Testis (tissue), 3 donors: ENCODE measurements around the gene IDI2. TPM values are rescaled to one million over a fixed set of nuclear protein-coding genes. Genes with fewer than 3 reads are reported as not detected.

Experiments
- DNase-seq: peaks from one replicate; pipeline ENCODE4 v3.0.0-alpha.2; 2019
- H3K27ac ChIP-seq, 2 donors: fragments of 200-600 bp; sonication (generic); one replicate each; pipeline ENCODE4 v1.5.1; 2019
- H3K27me3 ChIP-seq: fragments of 200-600 bp; sonication (generic); one replicate; pipeline ENCODE4 v1.5.1; 2019
- H3K36me3 ChIP-seq: fragments of 200-600 bp; sonication (generic); one replicate; pipeline ENCODE4 v1.5.1; 2017; ENCODE audit warnings: low read depth; ENCODE audit errors: missing control alignments
- H3K4me1 ChIP-seq: fragments of 200-600 bp; sonication (generic); one replicate; pipeline ENCODE4 v1.5.1; 2019
- H3K4me3 ChIP-seq, 2 donors: fragments of 200-600 bp; sonication (generic); one replicate each; pipeline ENCODE4 v1.5.1; 2017 to 2019
- H3K9me3 ChIP-seq: fragments of 200-600 bp; sonication (generic); one replicate; pipeline ENCODE4 v1.5.1; 2017
- POLR2A ChIP-seq: fragments of 450-650 bp; IDR thresholded peaks from one replicate; pipeline ENCODE4 v1.6.1; 2017; ENCODE audit warnings: antibody characterized with exemption, mild to moderate bottlenecking, moderate library complexity
- WGBS, 2 donors: methylation state at CpG; one replicate each; pipeline ENCODE4 v1.1.5; 2018; 5-methylcytosine and 5-hydroxymethylcytosine counted together
- intact Hi-C: fragments of 100-400 bp; cut with DNase I; formaldehyde crosslinking; loops from one replicate; pipeline ENCODE4 v1.15.1; 2023; ENCODE audit warnings: low total_unique reads
- polyA plus RNA-seq: library from polyadenylated mRNA; stranded (reverse); fragments of 350-450 nt; fragmentation: Illumina TruSeq; extraction: RNeasy Lipid Tissue Mini Kit (QIAGEN cat#74804); gene quantifications from one replicate; pipeline ENCODE4 v1.2.3, GENCODE V29; 2014; ENCODE audit warnings: low read depth, low replicate concordance; ENCODE audit not compliant: insufficient read depth
- total RNA-seq, 2 donors: library from RNA; depleted of rRNA; stranded (reverse); fragments of >200 nt; gene quantifications; one replicate each; pipeline ENCODE4 v1.2.3, GENCODE V29; 2016
- TF ChIP-seq, protein P1 (sequence below), 3 experiments: fragments of 450-650 bp in 2 of 3; fragments of 200-600 bp in 1 of 3; sonication (generic) in 1 of 3; IDR thresholded peaks; one replicate each; pipeline ENCODE4 v1.5.1; 2016 to 2019; ENCODE audit warnings: antibody characterized with exemption in 3 of 3, mild to moderate bottlenecking in 2 of 3, moderate library complexity in 1 of 3

Gene IDI2
- total and polyA plus RNA-seq, 3 donors from 2014 or later = 0.79 to 1.1 TPM; not detected in 1

DNA sequence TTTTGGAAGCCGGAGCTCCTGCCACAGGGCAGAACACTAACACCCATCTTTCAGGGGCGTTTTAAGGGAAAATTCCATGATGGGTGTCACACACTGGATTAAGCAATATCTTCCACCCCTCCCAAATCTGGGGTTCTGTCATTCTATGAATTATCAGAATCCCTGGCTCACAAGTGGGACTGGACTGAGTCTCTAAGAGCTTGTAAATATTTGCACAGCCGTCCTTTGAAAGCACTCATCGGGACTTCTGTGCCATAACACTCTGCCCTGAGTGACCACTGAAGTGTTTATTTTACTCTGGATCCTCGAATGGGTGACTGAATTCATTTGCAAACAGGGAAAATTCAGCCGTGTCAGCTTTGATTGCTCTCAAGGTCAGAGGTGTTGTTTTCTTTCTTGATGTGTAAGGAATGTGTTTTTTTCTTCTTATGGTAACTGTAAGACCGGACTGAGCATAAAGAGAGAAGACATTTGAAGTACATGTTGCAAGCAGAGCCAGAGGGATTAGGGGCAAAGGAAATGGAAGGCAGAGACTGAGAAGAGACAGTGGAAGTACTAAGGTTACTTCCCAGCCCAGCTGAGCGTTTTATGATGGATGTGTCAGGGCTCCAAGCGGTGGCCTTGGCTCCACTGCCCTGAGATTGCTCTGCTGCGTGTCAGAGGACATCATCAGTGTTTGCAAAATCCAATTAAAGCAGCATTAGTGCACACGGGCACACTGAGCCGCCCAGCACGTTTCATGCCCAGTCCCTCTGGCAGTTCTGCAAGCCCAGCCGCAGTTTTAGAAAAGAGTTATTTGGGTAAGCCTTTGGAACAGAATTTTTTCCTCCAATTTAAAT lies 55.1 kb downstream of the IDI2 start:
- intact Hi-C loops = no loop called here
- TF ChIP-seq, protein P1, sequence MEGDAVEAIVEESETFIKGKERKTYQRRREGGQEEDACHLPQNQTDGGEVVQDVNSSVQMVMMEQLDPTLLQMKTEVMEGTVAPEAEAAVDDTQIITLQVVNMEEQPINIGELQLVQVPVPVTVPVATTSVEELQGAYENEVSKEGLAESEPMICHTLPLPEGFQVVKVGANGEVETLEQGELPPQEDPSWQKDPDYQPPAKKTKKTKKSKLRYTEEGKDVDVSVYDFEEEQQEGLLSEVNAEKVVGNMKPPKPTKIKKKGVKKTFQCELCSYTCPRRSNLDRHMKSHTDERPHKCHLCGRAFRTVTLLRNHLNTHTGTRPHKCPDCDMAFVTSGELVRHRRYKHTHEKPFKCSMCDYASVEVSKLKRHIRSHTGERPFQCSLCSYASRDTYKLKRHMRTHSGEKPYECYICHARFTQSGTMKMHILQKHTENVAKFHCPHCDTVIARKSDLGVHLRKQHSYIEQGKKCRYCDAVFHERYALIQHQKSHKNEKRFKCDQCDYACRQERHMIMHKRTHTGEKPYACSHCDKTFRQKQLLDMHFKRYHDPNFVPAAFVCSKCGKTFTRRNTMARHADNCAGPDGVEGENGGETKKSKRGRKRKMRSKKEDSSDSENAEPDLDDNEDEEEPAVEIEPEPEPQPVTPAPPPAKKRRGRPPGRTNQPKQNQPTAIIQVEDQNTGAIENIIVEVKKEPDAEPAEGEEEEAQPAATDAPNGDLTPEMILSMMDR (IDR thresholded peaks at IDR 0.05) = no peak
- TF ChIP-seq POLR2A = no peak
- Histone ChIP-seq H3K27me3 (no peaks in the 10 kb centered on the region), H3K4me3 (no peak overlapping the region), H3K4me1 (no peaks in the 10 kb centered on the region), H3K9me3 (no peaks in the 10 kb centered on the region), H3K27ac (no peak overlapping the region), H3K36me3 (no peaks in the 10 kb centered on the region)
- 40 to 54% methylated on average over 14 of the region's 14 CpGs for WGBS, 2 donors
- DNase-seq = no peak

DNA sequence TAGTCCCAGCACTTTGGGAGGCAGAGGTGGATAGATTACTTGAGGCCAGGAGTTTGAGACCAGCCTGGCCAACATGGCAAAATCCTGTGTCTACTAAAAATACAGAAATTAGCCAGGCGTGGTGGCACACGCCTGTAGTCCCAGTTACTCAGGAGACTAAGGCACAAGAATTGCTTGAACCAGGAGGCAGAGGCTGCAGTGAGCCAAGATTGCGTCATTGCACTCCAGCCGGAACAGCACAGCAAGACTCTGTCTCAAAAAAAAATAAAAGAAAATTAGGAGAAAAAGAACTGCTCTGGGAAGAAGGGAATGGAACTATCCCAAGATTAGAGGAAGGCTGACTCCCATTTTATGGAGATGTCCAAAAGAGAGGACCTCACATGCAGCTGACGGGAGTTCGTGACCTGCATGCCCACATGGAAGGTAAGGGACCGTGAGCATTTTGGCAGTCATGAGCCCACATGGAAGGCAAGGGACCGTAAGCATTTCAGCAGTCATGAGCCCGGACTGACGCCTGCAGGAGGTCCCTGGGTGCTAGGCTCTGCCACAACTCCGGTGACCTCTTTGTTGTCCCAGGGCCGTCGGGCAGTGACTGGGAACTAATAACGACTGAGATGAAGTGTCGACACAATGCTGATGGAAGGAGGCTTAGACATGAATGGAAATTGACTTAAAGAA lies 56.0 kb downstream of the IDI2 start:
- intact Hi-C loops = no loop called here
- no peak for DNase-seq
- Histone ChIP-seq H3K4me1 (no peaks in the 10 kb centered on the region), H3K9me3 (no peaks in the 10 kb centered on the region), H3K4me3 (no peak overlapping the region), H3K36me3 (no peaks in the 10 kb centered on the region), H3K27ac (no peak overlapping the region), H3K27me3 (no peaks in the 10 kb centered on the region)
- WGBS, 2 donors = 88 to 91% methylated on average over 15 of the region's 15 CpGs
- TF ChIP-seq, protein P1 (IDR thresholded peaks at IDR 0.05) = no peak
- TF ChIP-seq POLR2A = no peak

Other genes starting within 250 kb of the IDI2 start
- gene LARP4B, start 94.2 kb downstream of the IDI2 start, total RNA-seq = 10 to 100 TPM; 95.3 to 98.6 TPM
- 54.2 TPM for gene LARP4B, start 94.2 kb downstream of the IDI2 start, polyA plus RNA-seq
- 10 to 100 TPM; 54.9 to 57.2 TPM for gene GTPBP4, start 37.4 kb downstream of the IDI2 start, total RNA-seq
- gene GTPBP4, start 37.4 kb downstream of the IDI2 start, polyA plus RNA-seq = 81.8 TPM
- gene IDI1, start 23.3 kb upstream of the IDI2 start, total RNA-seq = 10 to 100 TPM; 36.9 to 43.7 TPM
- 52.1 TPM for gene IDI1, start 23.3 kb upstream of the IDI2 start, polyA plus RNA-seq
- 10 to 100 TPM; 29.3 to 40.2 TPM for gene WDR37, start 30.5 kb upstream of the IDI2 start, total RNA-seq
- gene WDR37, start 30.5 kb upstream of the IDI2 start, polyA plus RNA-seq = 46.9 TPM